ENCODE results near the gene PPP6R3. TPM values are rescaled to one million over a fixed set of nuclear protein-coding genes. Genes with fewer than 3 reads are reported as not detected.

PPP6R3 gene
- total and polyA plus RNA-seq, 2 experiments from 2014 or later: 31.5 to 108 TPM

DNA sequence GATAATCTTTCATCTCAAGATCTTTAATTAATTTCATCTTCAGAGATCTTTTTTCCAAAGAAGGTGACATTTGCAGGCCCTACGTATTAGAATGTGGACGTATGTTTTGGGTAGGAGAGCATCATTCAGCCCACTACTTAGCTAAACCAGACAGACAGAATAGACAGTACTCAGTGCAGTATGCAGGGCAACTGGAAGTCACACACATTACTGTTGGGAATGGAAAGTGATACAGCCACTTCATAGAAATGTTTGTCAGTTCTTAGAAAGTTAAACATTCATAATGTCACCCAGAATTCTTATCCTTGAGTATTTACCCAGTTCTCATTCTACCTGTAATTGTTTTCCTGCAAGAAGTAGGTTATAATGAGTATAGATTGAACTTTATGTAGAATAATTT is 102.9 kb downstream of the PPP6R3 start:
- Histone ChIP-seq H3K4me1 (ENCODE audit: insufficient read depth) (no peaks in the 10 kb centered on the region), H3K27ac (no peak overlapping the region), H3K36me3 (replicated peaks; ENCODE audit: insufficient read depth, low read depth) (no peaks in the 10 kb centered on the region), H2AFZ (no peak overlapping the region), H4K20me1 (ENCODE audit: insufficient read depth, poor library complexity, severe bottlenecking) (peaks cover 4% of the 10 kb centered on the region), H3K9me2 (replicated peaks; ENCODE audit: insufficient read depth) (no peaks in the 10 kb centered on the region), H3K4me2 (no peak overlapping the region), H3K9me3 (ENCODE audit: low read depth) (no peaks in the 10 kb centered on the region), H3K79me2 (peaks cover 52% of the 10 kb centered on the region), H3K27me3 (no peaks in the 10 kb centered on the region), H3K4me3 (no peak overlapping the region)
- WGBS (ENCODE audit: low lambda C conversion rate, missing lambda C conversion rate): 95% methylated on average over 2 of the region's 2 CpGs
- no peak for DNase-seq (ENCODE audit: low spot score)
- no peak for TF ChIP-seq EZH2 (IDR thresholded peaks at IDR 0.05; ENCODE audit: borderline replicate concordance)
- TF ChIP-seq EZH2phosphoT487 (IDR thresholded peaks at IDR 0.05; ENCODE audit: low read depth, severe bottlenecking, unreplicated experiment): no peak
- no peak for TF ChIP-seq CTCF (IDR thresholded peaks at IDR 0.05; ENCODE audit: poor library complexity)

- WGBS (ENCODE audit: low lambda C conversion rate, missing lambda C conversion rate): 98% methylated on average over 3 of the region's 3 CpGs
- Histone ChIP-seq H2AFZ (no peak overlapping the region), H3K4me3 (no peak overlapping the region), H3K27me3 (no peaks in the 10 kb centered on the region), H3K27ac (no peak overlapping the region), H4K20me1 (ENCODE audit: insufficient read depth, poor library complexity, severe bottlenecking) (peaks cover 4% of the 10 kb centered on the region), H3K4me2 (no peak overlapping the region), H3K4me1 (ENCODE audit: insufficient read depth) (no peaks in the 10 kb centered on the region), H3K36me3 (replicated peaks; ENCODE audit: insufficient read depth, low read depth) (no peaks in the 10 kb centered on the region), H3K9me3 (ENCODE audit: low read depth) (no peaks in the 10 kb centered on the region), H3K79me2 (peaks cover 44% of the 10 kb centered on the region), H3K9me2 (replicated peaks; ENCODE audit: insufficient read depth) (no peaks in the 10 kb centered on the region)
- TF ChIP-seq CTCF (IDR thresholded peaks at IDR 0.05; ENCODE audit: poor library complexity) (no peak), EZH2phosphoT487 (IDR thresholded peaks at IDR 0.05; ENCODE audit: low read depth, severe bottlenecking, unreplicated experiment) (no peak), EZH2 (IDR thresholded peaks at IDR 0.05; ENCODE audit: borderline replicate concordance) (no peak)
- no peak for DNase-seq (ENCODE audit: low spot score)
Measured at GRCh38 chr11:68564261-68564660, 103.7 kb downstream of the PPP6R3 start.

- H3K27ac ChIP-seq: no peak overlapping the region
- H3K9me3 ChIP-seq (ENCODE audit: low read depth): no peaks in the 10 kb centered on the region
- 73% methylated on average over 5 of the region's 5 CpGs for WGBS (ENCODE audit: low lambda C conversion rate, missing lambda C conversion rate)
- no peaks in the 10 kb centered on the region for H3K27me3 ChIP-seq
- no peaks in the 10 kb centered on the region for H3K9me2 ChIP-seq (replicated peaks; ENCODE audit: insufficient read depth)
- no peaks in the 10 kb centered on the region for H3K4me1 ChIP-seq (ENCODE audit: insufficient read depth)
- no peak overlapping the region for H3K4me3 ChIP-seq
- peaks cover 4% of the 10 kb centered on the region for H4K20me1 ChIP-seq (ENCODE audit: insufficient read depth, poor library complexity, severe bottlenecking)
- DNase-seq (ENCODE audit: low spot score): no peak
- H3K36me3 ChIP-seq (replicated peaks; ENCODE audit: insufficient read depth, low read depth): no peaks in the 10 kb centered on the region
- H3K4me2 ChIP-seq: no peak overlapping the region
- peaks cover 42% of the 10 kb centered on the region for H3K79me2 ChIP-seq
- TF ChIP-seq EZH2phosphoT487 (IDR thresholded peaks at IDR 0.05; ENCODE audit: low read depth, severe bottlenecking, unreplicated experiment) (no peak), EZH2 (IDR thresholded peaks at IDR 0.05; ENCODE audit: borderline replicate concordance) (no peak), CTCF (IDR thresholded peaks at IDR 0.05; ENCODE audit: poor library complexity) (no peak)
- no peak overlapping the region for H2AFZ ChIP-seq
Measured at GRCh38 chr11:68565768-68566167, 105.2 kb downstream of the PPP6R3 start.

DNA sequence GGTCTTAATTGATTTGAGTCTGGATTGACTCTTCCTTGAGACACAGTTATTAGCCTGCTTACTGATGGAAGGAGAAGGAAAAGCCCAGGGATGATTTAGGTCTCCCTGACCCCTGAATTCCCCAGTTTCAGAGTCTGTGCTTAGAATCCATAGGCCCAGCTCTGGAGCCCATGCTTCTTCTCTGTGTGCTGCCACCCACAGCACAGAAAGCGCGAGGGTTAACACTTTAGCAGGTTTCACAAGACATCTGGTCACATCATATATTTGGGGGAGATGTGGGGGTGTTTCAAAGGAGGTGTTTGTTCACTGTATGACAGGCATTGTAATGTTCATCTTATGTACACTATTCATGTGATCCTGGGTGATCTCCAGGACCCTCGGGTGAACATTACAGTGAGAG is 107.0 kb downstream of the PPP6R3 start:
- Histone ChIP-seq H3K9me3 (ENCODE audit: low read depth) (no peaks in the 10 kb centered on the region), H3K27me3 (no peaks in the 10 kb centered on the region), H3K79me2 (peaks cover 43% of the 10 kb centered on the region), H3K4me1 (ENCODE audit: insufficient read depth) (no peaks in the 10 kb centered on the region), H2AFZ (no peak overlapping the region), H3K4me3 (no peak overlapping the region), H3K36me3 (replicated peaks; ENCODE audit: insufficient read depth, low read depth) (no peaks in the 10 kb centered on the region), H3K4me2 (no peak overlapping the region), H4K20me1 (ENCODE audit: insufficient read depth, poor library complexity, severe bottlenecking) (peaks cover 6% of the 10 kb centered on the region), H3K27ac (no peak overlapping the region), H3K9me2 (replicated peaks; ENCODE audit: insufficient read depth) (no peaks in the 10 kb centered on the region)
- 95% methylated on average over 3 of the region's 3 CpGs for WGBS (ENCODE audit: low lambda C conversion rate, missing lambda C conversion rate)
- no peak for DNase-seq (ENCODE audit: low spot score)
- TF ChIP-seq EZH2phosphoT487 (IDR thresholded peaks at IDR 0.05; ENCODE audit: low read depth, severe bottlenecking, unreplicated experiment) (no peak), CTCF (IDR thresholded peaks at IDR 0.05; ENCODE audit: poor library complexity) (no peak), EZH2 (IDR thresholded peaks at IDR 0.05; ENCODE audit: borderline replicate concordance) (no peak)
